Thyroid gland (tissue), 4 donors: ENCODE results near the gene NPAS2. TPM values are rescaled to one million over a fixed set of nuclear protein-coding genes. Genes with fewer than 3 reads are reported as not detected.

Experiments used
- DNase-seq, 2 donors: peaks; one replicate each; pipeline ENCODE4 v3.0.0-alpha.2; 2019
- H3K27ac ChIP-seq, 3 donors: fragments of 200-600 bp; sonication (generic); 1 replicate in 2 of 3; 2 replicates in 1 of 3; pipeline ENCODE4 v1.5.1; 2016 to 2019; ENCODE audit warnings: mild to moderate bottlenecking in 1 of 3, moderate library complexity in 1 of 3
- H3K27me3 ChIP-seq: fragments of 200-600 bp; sonication (generic); one replicate; pipeline ENCODE4 v1.5.1; 2019
- H3K36me3 ChIP-seq, 2 donors: fragments of 200-600 bp; sonication (generic); one replicate each; pipeline ENCODE4 v1.5.1; 2016 to 2019
- H3K4me1 ChIP-seq, 2 donors: fragments of 200-600 bp; sonication (generic); one replicate each; pipeline ENCODE4 v1.5.1; 2017 to 2019
- H3K4me3 ChIP-seq, 3 donors: fragments of 200-600 bp; sonication (generic); replicated peaks in 1 of 3; 1 replicate in 2 of 3; 2 replicates in 1 of 3; pipeline ENCODE4 v1.5.1; 2016; ENCODE audit warnings: mild to moderate bottlenecking in 1 of 3
- H3K9me3 ChIP-seq: fragments of 200-600 bp; sonication (generic); one replicate; pipeline ENCODE4 v1.5.1; 2017
- POLR2A ChIP-seq, 2 donors: fragments of 450-650 bp; IDR thresholded peaks; one replicate each; pipeline ENCODE4 v1.6.1; 2017; ENCODE audit warnings: antibody characterized with exemption in 2 of 2, mild to moderate bottlenecking in 2 of 2, moderate library complexity in 1 of 2
- WGBS, 2 donors: methylation state at CpG; one replicate each; pipeline ENCODE4 v1.1.5; 2017; 5-methylcytosine and 5-hydroxymethylcytosine counted together
- intact Hi-C: fragments of 100-400 bp; cut with DNase I; formaldehyde crosslinking; loops from one replicate; pipeline ENCODE4 v1.15.1; 2023
- total RNA-seq, 4 donors: library from RNA; depleted of rRNA; stranded (reverse); fragments of >200 nt; gene quantifications; one replicate each; pipeline ENCODE4 v1.2.3, GENCODE V29; 2016
- TF ChIP-seq, protein P1 (sequence below), 6 experiments: fragments of 200-600 bp in 3 of 6; fragments of 450-650 bp in 3 of 6; sonication (generic) in 3 of 6; IDR thresholded peaks; one replicate each; pipeline ENCODE4 v1.5.1; 2016 to 2019; ENCODE audit warnings: antibody characterized with exemption in 6 of 6, mild to moderate bottlenecking in 2 of 6, inconsistent platforms in 1 of 6, moderate library complexity in 1 of 6

NPAS2 gene
- total RNA-seq, 4 donors from 2014 or later, result 12.7 to 22.8 (median 16.1) TPM

DNA sequence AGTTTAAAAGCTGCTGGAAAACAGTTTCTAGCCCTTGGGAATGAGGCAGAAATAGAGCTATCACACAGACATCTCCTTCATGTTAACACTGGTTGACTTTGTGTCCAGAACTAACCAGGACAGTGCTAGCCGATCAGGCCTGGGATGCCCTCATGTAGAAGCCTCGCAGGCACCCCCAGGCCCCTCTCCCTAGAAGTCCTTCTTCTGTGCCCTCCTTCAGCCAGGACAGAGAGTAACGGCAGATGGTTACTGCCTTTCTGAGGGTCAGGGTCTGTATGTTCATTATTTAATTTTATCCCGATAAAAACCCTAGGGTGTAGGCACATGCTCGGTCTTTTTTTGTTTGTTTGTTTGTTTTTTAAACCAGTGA is 171.4 kb downstream of the NPAS2 start:
- no peaks in the 10 kb centered on the region for H3K4me1 ChIP-seq
- H3K9me3 ChIP-seq, result no peaks in the 10 kb centered on the region
- no peaks in the 10 kb centered on the region for H3K36me3 ChIP-seq
- intact Hi-C loops, result no loop called here
- WGBS, 2 donors, result 90 to 96% methylated on average over 5 of the region's 5 CpGs
- no peak for DNase-seq
- no peak overlapping the region for H3K4me3 ChIP-seq
- H3K27me3 ChIP-seq, result no peaks in the 10 kb centered on the region
- H3K27ac ChIP-seq, result no peak overlapping the region
- TF ChIP-seq, protein P1, sequence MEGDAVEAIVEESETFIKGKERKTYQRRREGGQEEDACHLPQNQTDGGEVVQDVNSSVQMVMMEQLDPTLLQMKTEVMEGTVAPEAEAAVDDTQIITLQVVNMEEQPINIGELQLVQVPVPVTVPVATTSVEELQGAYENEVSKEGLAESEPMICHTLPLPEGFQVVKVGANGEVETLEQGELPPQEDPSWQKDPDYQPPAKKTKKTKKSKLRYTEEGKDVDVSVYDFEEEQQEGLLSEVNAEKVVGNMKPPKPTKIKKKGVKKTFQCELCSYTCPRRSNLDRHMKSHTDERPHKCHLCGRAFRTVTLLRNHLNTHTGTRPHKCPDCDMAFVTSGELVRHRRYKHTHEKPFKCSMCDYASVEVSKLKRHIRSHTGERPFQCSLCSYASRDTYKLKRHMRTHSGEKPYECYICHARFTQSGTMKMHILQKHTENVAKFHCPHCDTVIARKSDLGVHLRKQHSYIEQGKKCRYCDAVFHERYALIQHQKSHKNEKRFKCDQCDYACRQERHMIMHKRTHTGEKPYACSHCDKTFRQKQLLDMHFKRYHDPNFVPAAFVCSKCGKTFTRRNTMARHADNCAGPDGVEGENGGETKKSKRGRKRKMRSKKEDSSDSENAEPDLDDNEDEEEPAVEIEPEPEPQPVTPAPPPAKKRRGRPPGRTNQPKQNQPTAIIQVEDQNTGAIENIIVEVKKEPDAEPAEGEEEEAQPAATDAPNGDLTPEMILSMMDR (IDR thresholded peaks at IDR 0.05), result no peak
- TF ChIP-seq POLR2A (IDR thresholded peaks at IDR 0.05), result no peak

DNA sequence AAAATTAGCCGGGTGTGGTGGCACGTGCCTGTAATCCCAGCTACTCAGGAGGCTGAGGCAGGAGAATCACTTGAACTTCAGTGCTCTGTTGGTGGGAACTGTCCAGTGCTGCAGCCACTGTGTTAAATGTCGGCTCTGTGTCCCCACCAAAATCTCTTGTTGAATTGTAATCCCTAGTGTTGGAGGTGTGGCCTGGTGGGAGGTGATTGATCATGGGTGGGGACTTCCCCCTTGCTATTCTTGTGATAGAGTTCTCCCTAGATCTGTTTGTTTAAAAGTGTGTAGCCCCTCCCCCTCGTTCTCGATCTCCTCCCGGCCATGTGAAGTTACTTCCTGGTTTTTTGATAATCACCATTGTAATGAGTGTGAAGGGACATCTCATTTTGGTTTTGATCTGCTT is 172.3 kb downstream of the NPAS2 start:
- WGBS, 2 donors, result 77% methylated on average over 6 of the region's 6 CpGs
- no peak for DNase-seq

DNA sequence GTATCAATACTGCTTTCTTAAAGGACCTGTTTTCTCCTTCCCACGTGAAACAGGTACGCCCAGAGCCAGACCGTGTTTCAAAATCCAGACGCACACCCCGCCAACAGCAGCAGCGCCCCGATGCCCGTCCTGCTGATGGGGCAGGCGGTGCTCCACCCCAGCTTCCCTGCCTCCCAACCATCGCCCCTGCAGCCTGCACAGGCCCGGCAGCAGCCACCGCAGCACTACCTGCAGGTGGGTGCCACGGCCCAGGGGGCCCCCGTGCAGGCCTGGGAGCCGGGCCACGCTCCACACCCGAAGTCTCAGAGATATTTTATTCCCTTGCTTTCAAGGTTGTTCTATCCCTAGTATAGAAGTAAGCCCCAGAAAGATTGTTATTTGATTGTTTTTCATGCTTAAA is 173.4 kb downstream of the NPAS2 start:
- 90 to 92% methylated on average over 14 to 17 of the region's 17 CpGs for WGBS, 2 donors

More for the DNA sequence above, 172.3 kb downstream of the NPAS2 start:
- no peaks in the 10 kb centered on the region for H3K36me3 ChIP-seq
- H3K27me3 ChIP-seq, result no peaks in the 10 kb centered on the region
- TF ChIP-seq POLR2A (IDR thresholded peaks at IDR 0.05), result no peak
- TF ChIP-seq, protein P1 (IDR thresholded peaks at IDR 0.05), result no peak
- H3K4me3 ChIP-seq, result no peak overlapping the region
- H3K27ac ChIP-seq, result no peak overlapping the region
- H3K4me1 ChIP-seq, result no peaks in the 10 kb centered on the region
- no peaks in the 10 kb centered on the region for H3K9me3 ChIP-seq
- intact Hi-C loops, result no loop called here

DNA sequence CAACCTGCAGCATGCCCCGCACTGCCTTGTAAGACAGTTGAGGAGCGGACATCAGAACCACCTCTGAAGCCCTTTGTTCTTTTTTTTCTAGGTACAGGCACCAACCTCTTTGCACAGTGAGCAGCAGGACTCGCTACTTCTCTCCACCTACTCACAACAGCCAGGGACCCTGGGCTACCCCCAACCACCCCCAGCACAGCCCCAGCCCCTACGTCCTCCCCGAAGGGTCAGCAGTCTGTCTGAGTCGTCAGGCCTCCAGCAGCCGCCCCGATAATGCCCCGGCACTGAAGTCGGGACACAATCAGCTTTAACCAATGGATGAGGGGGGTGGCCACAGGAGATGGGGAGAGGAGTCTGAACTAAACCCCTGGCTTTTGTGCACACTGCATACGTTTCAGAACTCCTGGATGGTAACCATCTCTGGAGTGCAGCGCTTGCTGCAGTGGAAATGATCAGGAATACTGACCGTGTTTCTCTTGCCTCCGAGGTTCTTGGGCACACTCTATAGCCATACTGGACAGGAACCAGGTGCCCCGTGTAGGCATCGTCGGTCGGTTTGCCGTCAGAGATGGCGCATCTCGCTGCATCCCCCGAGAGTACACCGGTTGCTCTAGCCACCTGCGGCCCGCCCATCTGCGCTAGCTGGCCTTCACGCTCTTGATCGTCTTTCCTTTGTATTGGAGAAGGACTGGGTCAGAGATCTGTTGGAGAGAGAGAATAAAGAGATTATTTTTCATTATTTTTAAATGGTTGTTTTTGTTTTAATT is 175.6 kb downstream of the NPAS2 start:
- intact Hi-C loops, result no loop called here
- no peak overlapping the region for H3K27ac ChIP-seq
- no peak for DNase-seq
- TF ChIP-seq, protein P1 (IDR thresholded peaks at IDR 0.05), result no peak
- TF ChIP-seq POLR2A (IDR thresholded peaks at IDR 0.05), result no peak
- no peaks in the 10 kb centered on the region for H3K4me1 ChIP-seq
- H3K9me3 ChIP-seq, result no peaks in the 10 kb centered on the region
- 93 to 94% methylated on average over 28 of the region's 28 CpGs for WGBS, 2 donors
- H3K4me3 ChIP-seq, result no peak overlapping the region
- H3K36me3 ChIP-seq, result no peaks in the 10 kb centered on the region
- no peaks in the 10 kb centered on the region for H3K27me3 ChIP-seq

More for the DNA sequence above, 173.4 kb downstream of the NPAS2 start:
- H3K27ac ChIP-seq, result no peak overlapping the region
- TF ChIP-seq, protein P1 (IDR thresholded peaks at IDR 0.05), result no peak
- no peak for TF ChIP-seq POLR2A (IDR thresholded peaks at IDR 0.05)
- no peak for DNase-seq
- H3K4me1 ChIP-seq, result no peaks in the 10 kb centered on the region
- intact Hi-C loops, result no loop called here
- H3K27me3 ChIP-seq, result no peaks in the 10 kb centered on the region
- H3K36me3 ChIP-seq, result no peaks in the 10 kb centered on the region
- no peaks in the 10 kb centered on the region for H3K9me3 ChIP-seq
- H3K4me3 ChIP-seq, result no peak overlapping the region

DNA sequence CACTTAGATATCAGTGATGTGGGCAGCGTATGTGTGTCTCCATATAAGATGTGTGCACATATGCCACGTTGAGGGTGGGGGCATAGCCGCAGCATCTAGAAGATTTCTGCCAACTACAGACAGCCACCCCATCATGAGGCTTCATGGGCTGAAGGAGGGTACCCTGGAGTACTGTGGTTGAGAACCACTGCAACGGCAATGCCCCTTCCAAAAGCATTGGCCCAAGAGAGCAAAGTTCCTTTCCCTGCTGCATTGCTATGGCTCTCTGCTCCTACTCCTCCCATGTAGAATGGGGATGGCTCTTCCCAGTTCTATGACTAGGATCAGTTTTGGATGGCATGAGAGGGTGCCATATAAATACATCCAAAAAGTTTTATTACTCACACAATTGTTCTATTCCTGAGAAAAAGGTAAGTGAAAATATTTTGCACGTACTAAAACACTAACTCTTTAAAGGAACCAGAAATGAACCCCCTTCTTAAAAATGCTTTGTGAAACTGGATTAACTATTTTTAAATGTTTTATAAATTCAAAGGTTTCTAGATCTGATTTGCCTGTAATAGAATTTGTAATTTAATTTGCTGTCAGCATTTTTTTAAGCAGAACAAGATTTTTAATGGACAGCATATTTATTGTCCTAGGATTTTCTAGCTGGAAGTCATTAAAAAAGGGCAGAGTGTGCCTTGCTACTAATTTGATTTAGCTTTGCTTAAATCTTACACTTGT is 177.7 kb downstream of the NPAS2 start:
- 93 to 95% methylated on average over 5 of the region's 5 CpGs for WGBS, 2 donors
- H3K27ac ChIP-seq, result no peak overlapping the region

More for the DNA sequence above, 177.7 kb downstream of the NPAS2 start:
- intact Hi-C loops, result no loop called here
- DNase-seq, result no peak
- no peaks in the 10 kb centered on the region for H3K36me3 ChIP-seq
- H3K4me3 ChIP-seq, result no peak overlapping the region
- no peaks in the 10 kb centered on the region for H3K9me3 ChIP-seq
- H3K4me1 ChIP-seq, result peaks cover 0 to 4% of the 10 kb centered on the region in 2 donors
- TF ChIP-seq, protein P1 (IDR thresholded peaks at IDR 0.05), result no peak
- TF ChIP-seq POLR2A (IDR thresholded peaks at IDR 0.05), result no peak
- H3K27me3 ChIP-seq, result no peaks in the 10 kb centered on the region
